Gastroesophageal sphincter (tissue), 3 donors: ENCODE results near the gene TRIM56.

Source experiments
- EP300 ChIP-seq: sonication (generic); formaldehyde crosslinking; IDR thresholded peaks from one replicate; pipeline ENCODE4 v1.6.1; 2017; ENCODE audit warnings: antibody characterized with exemption, mild to moderate bottlenecking
- TF ChIP-seq, protein P1 (sequence below), 4 experiments: fragments of 200-600 bp in 2 of 4; fragments of 450-650 bp in 2 of 4; sonication (generic) in 1 of 4; IDR thresholded peaks; one replicate each; pipeline ENCODE4 v1.5.1; 2017 to 2019; ENCODE audit warnings: antibody characterized with exemption in 4 of 4, mild to moderate bottlenecking in 2 of 4, moderate library complexity in 2 of 4

DNA sequence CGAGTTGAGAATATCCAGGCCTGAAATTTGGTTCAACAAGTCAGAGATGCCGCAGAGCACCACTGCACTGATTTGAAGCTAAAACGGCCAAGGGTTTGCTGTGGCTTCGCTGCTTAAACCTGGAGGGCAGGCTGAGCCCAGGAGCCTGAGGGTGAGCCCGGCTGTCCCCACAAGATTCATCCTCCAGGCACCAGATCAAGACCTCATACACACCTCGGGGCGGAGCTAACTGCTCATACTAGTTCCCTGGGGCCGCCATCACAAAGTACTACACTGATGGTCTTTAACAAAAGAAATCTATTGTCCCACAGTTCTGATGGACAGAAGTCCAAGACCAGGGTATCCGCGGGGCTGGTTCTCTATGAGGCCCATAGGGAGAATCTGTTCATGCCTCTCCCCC, 16.9 kb upstream of the TRIM56 start:
- TF ChIP-seq, protein P1, sequence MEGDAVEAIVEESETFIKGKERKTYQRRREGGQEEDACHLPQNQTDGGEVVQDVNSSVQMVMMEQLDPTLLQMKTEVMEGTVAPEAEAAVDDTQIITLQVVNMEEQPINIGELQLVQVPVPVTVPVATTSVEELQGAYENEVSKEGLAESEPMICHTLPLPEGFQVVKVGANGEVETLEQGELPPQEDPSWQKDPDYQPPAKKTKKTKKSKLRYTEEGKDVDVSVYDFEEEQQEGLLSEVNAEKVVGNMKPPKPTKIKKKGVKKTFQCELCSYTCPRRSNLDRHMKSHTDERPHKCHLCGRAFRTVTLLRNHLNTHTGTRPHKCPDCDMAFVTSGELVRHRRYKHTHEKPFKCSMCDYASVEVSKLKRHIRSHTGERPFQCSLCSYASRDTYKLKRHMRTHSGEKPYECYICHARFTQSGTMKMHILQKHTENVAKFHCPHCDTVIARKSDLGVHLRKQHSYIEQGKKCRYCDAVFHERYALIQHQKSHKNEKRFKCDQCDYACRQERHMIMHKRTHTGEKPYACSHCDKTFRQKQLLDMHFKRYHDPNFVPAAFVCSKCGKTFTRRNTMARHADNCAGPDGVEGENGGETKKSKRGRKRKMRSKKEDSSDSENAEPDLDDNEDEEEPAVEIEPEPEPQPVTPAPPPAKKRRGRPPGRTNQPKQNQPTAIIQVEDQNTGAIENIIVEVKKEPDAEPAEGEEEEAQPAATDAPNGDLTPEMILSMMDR (IDR thresholded peaks at IDR 0.05): no peak
- TF ChIP-seq EP300: no peak
